Measurements from ENCODE around the gene TULP4.
"Not testable (repeated sequence)": the region's sequence is repeated elsewhere in the genome, so short reads cannot be mapped to it uniquely, and the experiment has no call there.

TULP4 gene

DNA sequence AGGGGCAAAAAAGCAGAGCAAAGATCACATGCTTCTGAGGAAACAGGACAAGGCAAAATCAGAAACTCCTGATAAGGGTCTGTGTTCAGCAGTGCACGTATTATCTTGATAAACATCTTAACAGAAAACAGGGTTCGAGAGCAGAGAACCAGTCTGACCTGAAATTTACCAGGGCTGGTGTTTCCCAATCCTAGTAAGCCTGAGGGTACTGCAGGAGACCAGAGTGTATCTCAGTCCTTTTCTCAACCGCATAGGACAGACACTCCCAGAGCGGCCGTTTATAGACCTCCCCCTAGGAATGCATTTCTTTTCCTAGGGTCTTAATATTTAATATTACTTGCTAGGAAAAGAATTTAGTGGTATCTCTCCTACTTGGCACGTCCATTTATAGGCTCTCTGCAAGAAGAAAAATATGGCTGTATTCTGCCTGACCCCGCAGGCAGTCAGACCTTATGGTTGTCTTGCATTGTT lies 15.4 kb upstream of the TULP4 start:
- DNase-seq = not testable (repeated sequence)

DNA sequence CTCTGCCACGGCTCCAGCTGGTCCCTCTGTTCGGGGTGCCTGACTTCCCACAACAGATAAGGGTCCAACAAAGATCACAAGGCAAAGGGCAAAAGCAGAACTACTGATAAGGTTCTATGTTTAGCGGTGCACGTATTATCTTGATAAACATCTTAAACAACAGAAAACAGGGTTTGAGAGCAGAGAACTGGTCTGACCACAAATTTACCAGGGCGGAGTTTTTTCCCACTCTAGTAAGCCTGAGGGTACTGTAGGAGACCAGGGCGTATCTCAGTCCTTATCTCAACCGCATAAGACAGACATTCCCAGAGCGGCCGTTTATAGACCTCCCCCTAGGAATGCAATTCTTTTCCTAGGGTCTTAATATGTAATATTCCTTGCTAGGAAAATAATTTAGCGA lies 14.6 kb upstream of the TULP4 start:
- not testable (repeated sequence) for DNase-seq

DNA sequence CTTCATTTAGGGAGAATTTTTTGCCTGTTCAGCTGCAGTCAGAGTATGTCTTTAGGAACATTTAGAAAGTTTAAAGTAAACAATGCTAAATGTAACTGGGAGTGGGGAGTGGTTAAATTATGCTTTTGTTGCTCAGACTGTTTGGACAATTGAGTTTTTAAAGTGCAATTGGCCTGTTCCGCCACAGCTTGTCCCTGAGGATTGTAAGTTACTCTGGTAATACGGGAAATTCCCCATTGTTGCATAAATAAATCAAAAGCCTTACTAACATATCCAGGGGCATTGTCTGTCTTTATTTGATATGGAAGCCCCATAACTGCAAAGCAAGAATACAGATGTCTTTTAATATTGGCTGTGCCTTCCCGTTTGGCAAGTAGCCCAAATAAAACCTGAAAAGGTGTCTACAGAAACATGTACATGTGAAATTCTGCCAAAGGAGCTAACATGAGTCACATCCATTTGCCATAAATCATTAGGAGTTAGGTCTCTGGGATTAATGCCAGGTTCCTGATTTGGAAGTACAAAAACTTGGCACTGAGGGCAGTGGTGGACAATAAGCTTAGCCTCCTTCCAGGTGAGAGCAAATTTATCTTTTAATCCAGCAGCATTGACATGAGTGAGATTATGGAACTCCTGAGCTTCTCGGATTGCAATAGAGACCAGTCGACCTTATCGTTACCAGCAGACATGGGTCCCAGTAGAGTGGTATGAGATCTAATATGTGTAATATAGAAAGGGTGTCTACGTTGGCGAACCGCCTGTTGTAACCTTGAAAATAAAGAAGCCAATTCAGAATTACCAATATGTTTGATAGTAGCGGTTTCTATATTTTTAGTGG lies 11.7 kb upstream of the TULP4 start:
- not testable (repeated sequence) for DNase-seq

DNA sequence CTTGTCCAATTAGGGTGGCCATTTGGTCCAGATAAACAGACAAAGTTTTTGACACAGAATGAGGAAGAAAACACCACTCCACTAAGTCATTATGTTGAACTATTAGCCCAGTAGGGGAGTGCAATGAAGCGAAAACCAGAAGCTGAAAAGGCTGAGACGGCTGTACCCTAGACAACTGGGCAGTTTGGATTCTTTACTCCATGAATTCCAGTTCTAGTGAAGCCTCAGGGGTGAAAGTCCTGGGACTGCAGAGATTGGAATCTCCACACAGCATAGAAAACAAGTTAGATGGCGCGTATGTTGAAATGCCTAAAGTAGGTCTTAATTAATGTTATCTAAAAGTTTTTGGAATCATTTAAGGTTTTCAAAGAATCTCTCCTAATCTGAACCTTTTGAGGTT lies 10.7 kb upstream of the TULP4 start:
- DNase-seq = not testable (repeated sequence)

DNA sequence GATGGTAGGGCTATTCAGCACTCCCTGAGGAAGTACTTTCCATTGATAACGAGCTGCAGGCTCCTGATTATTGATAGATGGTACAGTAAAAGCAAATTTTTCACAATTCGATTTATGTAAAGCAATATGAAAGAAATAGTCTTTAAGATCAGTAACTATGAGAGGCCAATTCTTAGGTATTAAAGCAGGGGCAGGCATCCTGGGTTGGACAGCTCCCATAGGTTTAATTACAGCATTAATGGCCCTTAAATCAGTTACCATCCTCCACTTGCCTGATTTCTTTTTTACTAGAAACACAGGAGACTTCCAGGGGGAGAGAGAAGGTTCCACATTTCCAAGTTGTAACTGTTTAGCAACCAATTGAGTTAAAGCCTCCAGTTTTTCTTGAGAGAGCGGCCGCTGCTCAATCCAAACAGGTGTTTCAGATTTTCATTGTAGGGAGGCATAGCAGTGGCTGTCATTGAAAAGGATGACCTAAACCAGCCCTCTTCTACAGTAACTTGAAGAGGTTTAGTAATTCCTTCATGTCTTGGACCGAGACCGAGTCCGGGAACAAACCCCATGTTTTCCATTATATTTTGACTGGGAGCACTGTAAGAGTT lies 10.0 kb upstream of the TULP4 start:
- DNase-seq = not testable (repeated sequence)

DNA sequence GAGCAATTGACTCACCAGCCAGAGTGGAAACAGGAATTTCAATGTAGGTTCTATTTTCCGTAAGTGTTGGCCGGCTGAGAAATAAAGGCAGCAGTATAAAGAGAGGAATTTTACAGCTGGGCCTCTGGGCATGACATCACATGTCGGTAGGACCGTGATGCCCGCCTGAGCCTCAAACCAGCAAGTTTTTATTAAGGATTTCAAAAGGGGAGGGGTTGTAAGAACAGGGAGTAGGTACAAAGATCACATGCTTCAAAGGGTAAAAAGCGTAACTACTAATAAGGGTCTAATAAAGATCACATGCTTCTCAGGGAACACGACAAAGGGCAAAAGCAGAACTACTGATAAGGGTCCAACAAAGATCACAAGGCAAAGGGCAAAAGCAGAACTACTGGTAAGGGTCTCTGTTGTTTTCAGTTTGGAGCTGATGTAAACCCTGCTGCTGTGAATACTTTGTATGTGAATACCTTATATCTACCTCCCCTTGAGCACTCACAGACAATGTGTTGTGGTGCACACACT lies 9.0 kb upstream of the TULP4 start:
- DNase-seq = no peak

DNA sequence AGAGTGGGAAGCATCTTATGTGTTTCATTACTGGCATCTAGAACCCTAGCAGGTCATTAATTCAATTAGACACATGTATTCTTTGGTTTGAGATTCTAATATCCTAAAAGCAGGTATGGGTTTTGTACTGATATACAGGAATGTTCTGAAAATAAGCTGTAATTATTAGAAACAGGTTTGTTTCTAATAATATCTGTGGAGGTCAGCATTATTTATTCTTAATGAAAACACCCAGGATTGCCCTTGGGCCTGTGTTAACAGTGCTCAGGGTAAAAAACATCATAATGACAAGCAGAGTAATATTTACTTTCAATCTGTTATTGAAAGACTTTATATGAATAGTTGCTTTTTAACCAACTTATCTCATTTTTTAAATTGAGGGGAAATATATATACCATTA lies 8.0 kb upstream of the TULP4 start:
- DNase-seq = no peak

DNA sequence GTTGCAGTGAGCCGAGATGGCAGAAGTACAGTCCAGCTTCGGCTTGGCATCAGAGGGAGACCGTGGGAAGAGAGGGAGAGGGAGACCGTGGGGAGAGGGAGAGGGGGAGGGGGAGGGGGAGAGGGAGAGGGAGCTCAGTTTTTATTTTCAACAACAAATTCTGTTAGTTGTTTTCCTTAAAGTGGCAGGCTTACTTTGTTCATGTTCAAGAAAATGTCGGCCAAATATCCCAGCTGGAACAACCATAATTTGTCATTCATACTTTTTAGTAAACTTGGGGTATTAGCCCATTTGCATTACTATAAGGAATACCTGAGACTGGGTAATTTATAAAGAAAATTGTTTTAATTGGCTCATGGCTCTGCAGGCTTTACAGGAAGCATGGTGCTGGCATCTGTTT lies 2.5 kb upstream of the TULP4 start:
- no peak for DNase-seq

DNA sequence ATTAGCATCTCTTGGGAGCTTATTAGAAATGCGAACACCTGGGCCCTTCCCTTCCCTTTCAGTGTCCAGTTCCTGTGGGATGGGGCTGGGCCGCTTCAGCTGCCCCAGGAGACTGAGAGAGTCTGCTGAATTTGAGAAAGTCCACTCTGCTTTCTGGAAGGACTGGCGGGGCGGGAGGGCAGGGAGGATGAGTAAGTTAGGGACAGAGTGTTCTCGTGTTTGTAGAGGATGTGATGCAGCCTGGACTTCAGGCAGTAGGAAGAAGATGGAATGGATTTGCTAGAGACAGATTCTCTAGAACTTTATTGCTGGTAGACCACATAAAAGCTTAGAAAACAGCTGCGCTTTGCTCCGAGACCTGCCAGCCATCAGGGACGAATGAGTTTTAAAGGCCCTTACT lies 1.1 kb upstream of the TULP4 start:
- DNase-seq = no peak

DNA sequence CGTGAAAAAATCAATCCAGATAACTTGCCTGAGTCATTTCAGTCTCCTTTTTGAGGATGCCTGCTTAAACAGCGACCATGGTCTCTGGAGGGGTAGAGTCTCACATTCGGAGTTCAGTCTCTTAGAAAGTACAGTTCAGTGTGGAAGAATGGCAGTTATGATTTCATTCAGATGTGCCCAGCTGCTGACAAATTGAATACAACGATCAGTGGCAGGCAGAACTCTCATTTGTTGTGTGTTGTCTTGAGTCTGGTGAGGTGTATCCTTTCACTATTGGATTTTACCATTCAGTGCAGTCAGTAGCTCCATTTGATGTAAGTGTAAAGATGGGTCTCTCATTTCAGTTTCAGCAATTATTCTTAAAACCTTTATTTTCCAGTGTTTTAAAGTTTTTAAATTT lies 639 bp upstream of the TULP4 start:
- DNase-seq = peak; percentile 23

DNA sequence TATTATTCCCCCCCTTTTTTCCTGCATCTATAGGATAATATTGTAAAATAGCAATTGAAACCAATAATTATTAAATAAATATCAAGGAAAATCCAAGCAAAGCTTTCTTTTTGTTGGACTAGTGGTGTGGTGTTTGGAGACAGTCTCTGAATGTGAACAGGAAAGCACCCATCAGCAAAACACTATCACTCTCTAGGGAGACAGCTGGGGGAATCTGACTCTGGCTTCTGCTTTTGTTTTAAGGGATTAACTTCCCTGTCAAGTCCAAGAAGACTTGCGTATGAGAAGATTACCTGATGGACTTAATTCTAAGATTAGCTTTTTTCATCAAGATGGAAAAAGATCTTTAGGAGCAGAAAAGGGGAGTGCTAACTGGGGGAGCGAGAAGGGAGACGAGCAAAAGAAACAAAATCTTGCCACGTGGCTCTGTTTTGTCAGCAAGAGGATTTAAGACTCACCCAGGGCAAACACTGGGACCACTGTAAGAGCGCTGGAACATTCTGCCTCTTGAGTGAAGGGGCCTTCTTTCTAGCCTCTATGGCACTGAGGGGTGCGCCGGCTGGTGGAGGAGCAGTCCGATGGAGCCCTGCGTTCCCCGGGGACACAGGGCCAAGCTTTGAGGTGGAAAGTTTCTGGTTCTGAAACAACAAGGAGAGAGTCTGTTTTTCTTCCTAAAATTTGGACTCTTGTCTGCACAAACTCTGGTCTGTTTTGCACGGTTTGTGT lies 570 bp downstream of the TULP4 start:
- no peak for DNase-seq

DNA sequence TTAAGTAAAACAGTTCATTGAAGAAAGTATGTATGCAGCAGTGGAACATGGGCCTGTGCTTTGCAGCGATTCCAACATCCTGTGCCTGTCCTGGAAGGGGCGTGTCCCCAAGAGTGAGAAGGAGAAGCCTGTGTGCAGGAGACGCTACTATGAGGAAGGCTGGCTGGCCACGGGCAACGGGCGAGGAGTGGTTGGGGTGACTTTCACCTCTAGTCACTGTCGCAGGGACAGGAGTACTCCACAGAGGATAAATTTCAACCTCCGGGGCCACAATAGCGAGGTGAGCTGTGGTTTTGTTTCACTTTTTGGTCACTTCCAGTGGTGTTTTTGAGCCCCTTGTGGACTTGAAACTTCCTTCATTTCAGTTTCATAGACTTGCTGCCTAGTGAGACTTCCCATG lies 1.7 kb downstream of the TULP4 start:
- peak; percentile 28 for DNase-seq

DNA sequence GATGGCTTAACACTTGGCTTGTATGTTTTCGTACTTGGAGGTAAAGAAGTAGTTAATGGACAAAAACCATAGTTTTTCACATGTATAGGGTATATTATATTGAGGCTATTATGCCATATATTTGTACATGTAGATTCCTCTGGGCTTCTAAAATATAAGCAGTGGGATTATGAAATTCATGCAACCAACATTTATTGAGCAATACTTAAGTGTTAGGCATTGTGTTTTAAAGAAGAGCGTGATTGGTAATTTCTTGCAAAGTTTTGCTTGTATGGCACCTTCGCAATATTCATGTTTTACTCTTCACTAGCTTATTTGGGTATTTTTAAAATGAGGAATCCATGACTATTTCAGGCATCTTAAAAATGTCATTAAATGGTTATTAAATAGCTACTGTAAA lies 2.5 kb downstream of the TULP4 start:
- DNase-seq = no peak

DNA sequence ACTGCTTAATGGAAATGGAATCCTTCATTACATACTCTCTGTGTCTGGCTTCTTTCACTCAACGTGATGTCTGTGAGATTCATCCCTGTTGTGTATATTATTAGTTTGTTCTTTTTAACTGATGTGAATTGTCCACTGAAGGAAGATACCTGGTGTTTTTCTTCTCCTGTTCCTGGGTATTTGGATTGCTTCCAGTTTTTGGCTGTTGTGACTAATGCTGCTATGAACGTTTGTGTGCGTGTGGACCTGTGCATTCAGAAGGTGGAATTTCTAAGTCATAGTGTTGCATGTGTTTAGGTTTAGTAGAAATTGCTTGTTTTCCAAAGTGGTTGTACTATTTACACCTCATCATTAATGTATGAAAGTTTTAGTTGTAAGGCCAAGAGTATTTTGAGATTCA lies 3.8 kb downstream of the TULP4 start:
- DNase-seq = no peak

DNA sequence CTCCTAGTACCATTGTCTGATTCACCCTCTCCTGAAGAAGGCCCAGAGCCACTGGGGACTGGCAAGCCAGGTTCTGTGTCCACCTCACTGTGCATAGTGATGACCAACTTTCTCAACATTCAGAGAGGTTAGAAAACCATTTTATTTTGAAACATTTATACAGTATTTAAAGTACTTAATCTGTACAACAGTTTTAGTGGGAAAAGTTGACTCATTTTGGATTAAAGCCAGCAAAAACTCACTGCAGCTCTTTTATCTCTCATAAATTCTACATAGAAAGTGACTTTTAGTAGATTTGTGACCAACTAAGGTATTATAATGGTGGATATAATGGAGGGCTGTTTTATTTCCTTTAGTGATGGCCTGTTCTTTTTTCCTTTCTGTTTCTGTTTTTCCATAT lies 9.7 kb downstream of the TULP4 start:
- DNase-seq = no peak

DNA sequence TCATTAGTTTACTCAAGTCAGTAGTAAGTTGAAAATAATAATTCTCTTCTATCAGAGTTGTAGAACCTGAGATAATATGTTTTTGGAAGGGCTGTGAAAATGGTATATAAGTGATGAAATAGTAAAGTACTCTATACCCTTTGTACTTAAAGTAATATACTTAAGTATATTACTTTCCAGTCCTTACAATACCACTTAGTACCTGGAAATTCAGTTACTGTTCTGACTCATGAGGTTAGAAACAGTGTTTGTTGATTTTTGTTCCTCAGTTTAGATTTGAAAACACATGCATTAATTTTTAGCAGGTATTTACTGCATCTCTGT lies 10.1 kb downstream of the TULP4 start:
- peak; percentile 33 for DNase-seq

DNA sequence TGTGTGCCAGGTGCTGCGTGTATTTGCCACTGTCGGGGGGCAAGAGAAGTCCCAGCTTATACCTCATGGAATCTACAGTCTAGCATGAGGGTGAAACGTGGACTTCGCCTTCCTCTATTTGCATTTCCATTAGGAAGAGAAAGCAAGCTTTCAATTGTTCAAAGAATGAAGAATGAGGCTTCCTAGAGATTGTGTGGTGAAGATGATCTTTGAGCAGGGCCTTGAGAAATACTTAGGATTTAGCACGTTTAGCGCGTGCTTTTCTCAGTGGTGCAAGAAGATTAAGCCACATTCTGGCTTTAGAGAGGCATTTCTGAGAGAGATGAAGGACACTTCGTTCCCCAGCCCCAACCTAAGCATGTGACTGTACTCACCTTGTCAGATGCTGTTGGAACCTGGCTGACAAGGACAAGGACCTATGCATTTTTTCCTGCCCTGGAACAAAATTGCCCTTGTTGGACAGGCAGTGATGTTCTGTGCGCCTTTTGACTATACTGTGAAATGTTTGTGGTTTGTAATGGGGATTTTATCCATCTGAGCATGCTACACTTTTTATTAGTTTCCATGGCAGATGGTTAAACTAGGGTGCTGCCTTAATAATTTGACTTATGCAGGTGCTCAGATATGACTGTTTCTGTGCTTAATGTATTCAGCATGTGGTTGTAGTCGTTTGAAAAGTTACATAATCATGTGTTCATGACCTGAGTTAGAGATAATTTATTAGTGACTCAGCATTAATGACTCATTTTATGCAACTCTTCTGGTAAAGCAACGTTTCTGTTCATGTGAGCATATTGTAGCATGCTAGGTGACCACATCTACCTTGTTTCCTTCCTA lies 10.7 kb downstream of the TULP4 start:
- DNase-seq = peak; percentile 26

DNA sequence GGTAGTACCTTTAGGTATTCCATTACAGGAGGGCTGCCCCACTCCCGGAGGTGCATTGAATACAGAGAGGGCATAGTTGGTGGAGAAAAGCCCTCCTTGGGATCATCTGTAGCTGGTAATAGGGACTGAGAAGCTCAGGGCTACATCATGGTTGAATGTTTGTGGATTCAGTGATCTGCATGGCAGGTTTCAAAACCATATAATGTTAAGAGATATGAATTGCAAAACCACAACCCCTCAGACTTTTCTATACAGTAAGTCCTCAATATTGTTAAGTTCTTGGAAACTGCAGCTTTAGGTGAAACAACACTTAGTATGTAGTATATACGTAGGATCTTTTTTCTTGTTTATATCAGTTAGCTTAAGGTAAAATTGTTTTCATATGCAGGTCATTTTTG lies 11.3 kb downstream of the TULP4 start:
- DNase-seq = peak; percentile 25

DNA sequence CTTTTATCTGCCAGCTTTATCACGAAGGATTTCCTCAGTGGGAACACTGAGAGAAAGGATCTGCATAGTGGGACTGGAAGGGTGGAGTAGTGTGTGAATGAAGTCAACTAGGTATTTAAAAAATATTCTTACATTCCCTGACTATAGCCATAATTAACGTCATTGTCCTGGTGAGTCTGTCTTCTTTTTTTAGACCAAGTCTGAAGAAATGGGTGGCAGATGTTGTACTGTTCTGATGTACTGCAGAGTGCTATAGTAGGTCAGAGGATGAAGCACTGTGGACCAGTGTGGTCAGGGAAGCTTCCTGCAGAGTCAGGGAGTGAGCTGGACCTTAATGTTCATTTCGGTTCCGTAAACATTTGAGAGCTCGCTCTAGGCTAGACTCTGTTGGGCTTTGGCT lies 11.9 kb downstream of the TULP4 start:
- no peak for DNase-seq

DNA sequence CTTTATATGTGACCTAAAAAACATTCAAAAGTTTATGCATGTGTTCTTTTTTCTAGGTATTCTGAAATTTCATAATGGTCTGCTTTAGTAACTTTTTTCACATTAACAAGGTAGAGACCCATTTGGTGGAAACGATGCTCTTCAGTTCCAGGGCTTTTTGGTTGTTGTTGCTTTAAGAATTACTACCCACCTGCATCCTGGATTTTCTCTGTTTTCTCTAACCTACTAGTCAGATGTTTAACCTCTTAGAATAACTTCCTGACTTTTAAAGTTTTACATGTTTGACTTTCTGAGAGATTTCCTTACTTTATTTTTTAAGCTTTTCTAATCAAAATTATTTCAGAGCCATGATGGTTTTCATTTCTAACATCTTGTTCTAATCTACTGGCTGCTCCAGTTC lies 14.9 kb downstream of the TULP4 start:
- DNase-seq = no peak

DNA sequence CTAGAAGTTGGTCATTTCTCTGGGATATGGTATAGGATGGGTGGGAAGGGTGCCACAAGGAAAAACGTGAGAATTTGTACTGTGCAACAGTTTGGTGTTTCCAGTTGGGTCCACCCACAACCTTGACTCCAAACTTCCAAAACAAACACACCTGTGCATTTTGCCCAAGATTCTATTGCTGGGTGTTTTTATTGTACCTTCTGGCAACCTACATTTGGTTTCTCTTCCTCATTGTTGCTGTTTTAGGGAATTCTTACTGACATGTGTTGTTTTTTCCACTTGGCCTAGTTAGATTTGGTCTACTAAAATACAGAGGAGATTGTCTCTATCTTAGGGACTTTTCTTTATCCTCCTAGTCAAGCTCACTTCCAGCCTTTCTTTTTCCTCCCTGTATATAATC lies 16.7 kb downstream of the TULP4 start:
- no peak for DNase-seq

DNA sequence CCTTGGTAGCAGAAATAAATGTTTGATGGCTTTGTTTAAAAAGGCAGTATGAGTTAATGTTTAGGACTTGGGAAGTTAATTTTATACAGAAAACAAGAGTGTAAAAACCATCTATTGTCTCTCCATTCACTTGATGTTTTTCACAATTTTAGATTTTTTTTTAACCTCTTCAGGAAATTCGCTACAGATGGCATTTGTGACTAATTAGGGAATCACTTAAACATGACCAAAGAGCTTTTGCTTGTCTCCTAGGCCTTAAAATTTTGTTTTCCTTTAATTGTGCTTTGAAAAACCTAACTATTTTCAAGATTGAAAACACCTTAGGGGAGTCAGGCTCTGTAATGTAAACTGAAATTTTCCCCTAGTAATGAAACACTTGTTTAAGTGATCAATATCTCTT lies 17.3 kb downstream of the TULP4 start:
- no peak for DNase-seq

DNA sequence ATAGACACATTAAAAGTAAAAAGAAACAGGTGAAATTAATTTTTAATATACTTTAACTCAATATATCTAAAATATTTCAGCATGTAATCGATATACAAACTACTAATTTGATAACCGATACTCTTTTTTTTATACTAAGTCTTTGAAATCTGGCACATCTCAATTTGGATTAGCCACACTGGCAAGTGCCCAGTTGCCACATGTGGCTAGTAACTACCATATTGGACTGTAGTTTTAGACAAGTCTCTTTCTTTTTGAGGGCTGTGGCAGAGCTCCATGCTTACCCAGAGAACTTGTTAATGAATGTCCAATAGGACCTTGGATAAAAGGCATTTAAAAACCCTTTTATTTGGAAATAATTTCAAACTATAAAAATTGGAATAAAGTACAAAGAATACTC lies 17.8 kb downstream of the TULP4 start:
- no peak for DNase-seq
